HCT116 (cell line): ENCODE data around the gene ZNF423. TPM values are rescaled to one million over a fixed set of nuclear protein-coding genes. Genes with fewer than 3 reads are reported as not detected.

ENCODE experiments used
- ATAC-seq: fragments of 200-7000 bp; cut with Tn5 transposase; 2 replicates; pipeline ENCODE4 v1.9.1; 2020; ENCODE audit warnings: mild to moderate bottlenecking, moderate library complexity
- BruUV-seq: library from RNA; stranded (reverse); fragments of 400-500 nt; replicated peaks from 2 replicates; lab custom pipeline; 2021; lab: Mats Ljungman, UMichigan
- CTCF ChIA-PET: fragments of 300-600 bp; sonication (Branson Sonifier 250); formaldehyde crosslinking; loops from one replicate; lab custom pipeline; 2021; ENCODE audit warnings: antibody characterized with exemption; lab: Charles Lee
- POLR2A ChIA-PET: fragments of 300-600, 350-600 bp; sonication (Branson Sonifier 250); formaldehyde crosslinking; loops from one replicate; lab custom pipeline; 2021; ENCODE audit warnings: antibody characterized with exemption; lab: Charles Lee
- RAD21 ChIA-PET, 2 experiments: fragments of 300-600 bp; sonication (Branson Sonifier 250); formaldehyde crosslinking; loops; one replicate each; lab custom pipeline; 2023; ENCODE audit warnings: low total read pairs in 2 of 2; ENCODE audit not compliant: uncharacterized antibody in 2 of 2, unreplicated experiment in 2 of 2, low non-redundant PET in 1 of 2; lab: Charles Lee
- DNase-seq: peaks from one replicate; pipeline ENCODE4 v3.0.0-alpha.2; 2010; ENCODE audit warnings: low read depth, low spot score
- H2AFZ ChIP-seq: fragments of 200-600 bp; shearing (Covaris generic), sonication (generic); 2 replicates; pipeline ENCODE4 v1.6.1; 2017; ENCODE audit warnings: low read depth, mixed run types, mixed read lengths, antibody characterized with exemption, low read length; ENCODE audit not compliant: poor library complexity, severe bottlenecking
- H3K27ac ChIP-seq: 2 replicates; pipeline ENCODE4 v1.5.1; 2012; ENCODE audit warnings: low read depth, low read length
- H3K27me3 ChIP-seq: fragments of 200-600 bp; sonication (generic); 2 replicates; pipeline ENCODE4 v1.6.1; 2016; ENCODE audit warnings: mixed run types, low read length, mixed read lengths; ENCODE audit not compliant: insufficient read depth
- H3K36me3 ChIP-seq, 2 experiments: fragments of 200-500 bp in 1 of 2; fragments of 200-600 bp in 1 of 2; sonication (Bioruptor generic) in 1 of 2; sonication (generic) in 1 of 2; 2 replicates each; pipeline versions ENCODE4 v1.5.1 to v1.6.1; 2014 to 2016; ENCODE audit warnings: low read length in 2 of 2, inconsistent platforms in 1 of 2, mixed read lengths in 1 of 2, mixed run types in 1 of 2; ENCODE audit not compliant: insufficient read depth in 2 of 2, control insufficient read depth in 1 of 2
- H3K4me1 ChIP-seq, 2 experiments: fragments of 200-600 bp in 1 of 2; sonication (generic) in 1 of 2; 2 replicates each; pipeline versions ENCODE4 v1.5.1 to v1.6.1; 2012 to 2017; ENCODE audit warnings: low read length in 2 of 2, inconsistent platforms in 1 of 2, mild to moderate bottlenecking in 1 of 2, mixed read lengths in 1 of 2, mixed run types in 1 of 2, moderate library complexity in 1 of 2; ENCODE audit not compliant: insufficient read depth in 2 of 2, control insufficient read depth in 1 of 2
- H3K4me2 ChIP-seq: fragments of 200-600 bp; sonication (generic); 2 replicates; pipeline ENCODE4 v1.6.1; 2017; ENCODE audit warnings: mixed run types, low read length, mixed read lengths
- H3K4me3 ChIP-seq, 2 experiments: fragments of 200-600 bp in 1 of 2; sonication (generic) in 1 of 2; replicated peaks in 1 of 2; 2 replicates each; pipeline ENCODE4 v1.5.1; 2011 to 2016; ENCODE audit warnings: low read length in 2 of 2, control low read depth in 1 of 2, low read depth in 1 of 2, mild to moderate bottlenecking in 1 of 2, mixed read lengths in 1 of 2, mixed run types in 1 of 2
- H3K79me2 ChIP-seq: fragments of 200-600 bp; sonication (generic); 2 replicates; pipeline ENCODE4 v1.6.1; 2017; ENCODE audit warnings: mild to moderate bottlenecking, mixed run types, low read length, moderate library complexity, mixed read lengths; ENCODE audit not compliant: insufficient read depth
- H3K9ac ChIP-seq: fragments of 200-600 bp; sonication (generic); 2 replicates; pipeline ENCODE4 v1.6.1; 2016; ENCODE audit warnings: low read length, mixed read lengths
- H3K9me2 ChIP-seq: fragments of 200-600 bp; sonication (generic), shearing (Covaris generic); 2 replicates; pipeline ENCODE4 v1.6.1; 2017; ENCODE audit warnings: mixed run types, mild to moderate bottlenecking, moderate library complexity; ENCODE audit not compliant: insufficient read depth
- H3K9me3 ChIP-seq, 2 experiments: fragments of 200-500 bp in 1 of 2; fragments of 200-600 bp in 1 of 2; sonication (Bioruptor generic) in 1 of 2; sonication (generic) in 1 of 2; 2 replicates each; pipeline ENCODE4 v1.6.1; 2014 to 2017; ENCODE audit warnings: low read length in 2 of 2, mixed read lengths in 2 of 2, inconsistent platforms in 1 of 2, low read depth in 1 of 2, mild to moderate bottlenecking in 1 of 2, mixed run types in 1 of 2, moderate library complexity in 1 of 2; ENCODE audit not compliant: control insufficient read depth in 1 of 2, insufficient read depth in 1 of 2
- H4K20me1 ChIP-seq: fragments of 200-600 bp; sonication (generic), shearing (Covaris generic); 2 replicates; pipeline ENCODE4 v1.6.1; 2017; ENCODE audit warnings: mixed run types, mild to moderate bottlenecking, moderate library complexity; ENCODE audit not compliant: insufficient read depth
- ATF3 ChIP-seq: IDR thresholded peaks from 2 replicates; pipeline ENCODE4 v1.6.1; 2012
- CTCF ChIP-seq, 3 experiments: fragments of 200-600 bp in 1 of 3; sonication (generic) in 1 of 3; IDR thresholded peaks in 2 of 3; conservative IDR thresholded peaks in 1 of 3; 2 replicates each; pipeline ENCODE4 v1.5.1; 2012 to 2017; ENCODE audit warnings: low read depth in 2 of 3, low read length in 2 of 3, antibody characterized with exemption in 1 of 3, borderline replicate concordance in 1 of 3, control low read depth in 1 of 3, mild to moderate bottlenecking in 1 of 3, mixed read lengths in 1 of 3, mixed run types in 1 of 3, moderate library complexity in 1 of 3; ENCODE audit not compliant: insufficient read depth in 1 of 3
- EGR1 ChIP-seq: IDR thresholded peaks from 2 replicates; pipeline ENCODE4 v1.6.1; 2012; ENCODE audit warnings: low read depth
- ELF1 ChIP-seq: IDR thresholded peaks from 2 replicates; pipeline ENCODE4 v1.6.1; 2012; ENCODE audit warnings: low read depth, borderline replicate concordance
- EZH2 ChIP-seq: fragments of 200-600 bp; sonication (generic); IDR thresholded peaks from 2 replicates; pipeline ENCODE4 v1.6.1; 2017; ENCODE audit warnings: antibody characterized with exemption, mixed run types
- MAX ChIP-seq: IDR thresholded peaks from 2 replicates; pipeline ENCODE4 v1.6.1; 2012
- POLR2AphosphoS5 ChIP-seq: IDR thresholded peaks from 2 replicates; pipeline ENCODE4 v1.6.1; 2011; ENCODE audit warnings: mild to moderate bottlenecking, low read depth, low read length, moderate library complexity
- RAD21 ChIP-seq: IDR thresholded peaks from 2 replicates; pipeline ENCODE4 v1.6.1; 2012; ENCODE audit warnings: low read depth, mild to moderate bottlenecking
- REST ChIP-seq: IDR thresholded peaks from 2 replicates; pipeline ENCODE4 v1.6.1; 2012; ENCODE audit warnings: low read depth
- SIN3A ChIP-seq: IDR thresholded peaks from 2 replicates; pipeline ENCODE4 v1.6.1; 2012; ENCODE audit warnings: low read depth
- SP1 ChIP-seq: IDR thresholded peaks from 2 replicates; pipeline ENCODE4 v1.6.1; 2012; ENCODE audit warnings: low read depth
- SRF ChIP-seq: IDR thresholded peaks from 2 replicates; pipeline ENCODE4 v1.6.1; 2012; ENCODE audit warnings: low read depth
- TCF7L2 ChIP-seq: IDR thresholded peaks from 2 replicates; pipeline ENCODE4 v1.7.0; 2011; ENCODE audit warnings: borderline replicate concordance, inconsistent platforms; ENCODE audit not compliant: insufficient read depth, insufficient read length; ENCODE audit errors: extremely low read depth
- YY1 ChIP-seq: IDR thresholded peaks from 2 replicates; pipeline ENCODE4 v1.6.1; 2011; ENCODE audit warnings: low read length, low read depth, moderate library complexity, mild to moderate bottlenecking; ENCODE audit not compliant: insufficient replicate concordance; ENCODE audit errors: extremely low read depth
- ZBTB33 ChIP-seq: IDR thresholded peaks from 2 replicates; pipeline ENCODE4 v1.6.1; 2011; ENCODE audit warnings: mild to moderate bottlenecking, low read length, moderate library complexity; ENCODE audit not compliant: insufficient replicate concordance; ENCODE audit errors: extremely low read depth
- ZNF274 ChIP-seq: fragments of 200-500 bp; sonication (Bioruptor generic); IDR thresholded peaks from 2 replicates; pipeline ENCODE4 v1.6.1; 2014; ENCODE audit warnings: mild to moderate bottlenecking, low read depth, low read length, inconsistent platforms
- intact Hi-C: fragments of 100-400 bp; cut with micrococcal nuclease; formaldehyde crosslinking; loops from 2 replicates; pipeline ENCODE4 v1.10.0; 2022
- total RNA-seq: library from RNA; stranded (reverse); gene quantifications from one replicate; pipeline ENCODE4 v1.2.1, GENCODE V29; 2021; ENCODE audit not compliant: unreplicated experiment

ZNF423 gene
- total RNA-seq, 1 experiment from 2014 or later, result 0.22 TPM

DNA sequence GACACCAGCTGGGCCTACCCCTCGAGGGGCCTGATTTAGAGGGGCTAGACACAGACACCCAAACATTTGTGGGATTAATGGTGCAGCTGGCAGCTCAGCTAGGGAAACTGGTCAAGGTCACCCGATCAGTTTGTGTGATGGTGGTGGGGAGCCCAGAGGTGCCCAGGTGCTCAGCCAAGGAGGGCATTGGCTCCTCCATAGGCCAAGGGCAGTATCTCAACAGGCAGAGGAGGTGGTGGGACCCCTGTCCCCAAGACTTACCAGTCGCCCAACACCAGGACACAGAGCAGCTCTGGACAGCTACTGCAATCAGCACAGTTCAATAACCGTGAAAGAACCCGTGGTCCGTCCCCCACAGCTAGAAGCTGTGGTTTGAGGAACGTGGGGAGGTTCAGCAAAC lies 361.4 kb downstream of the ZNF423 start:
- ChIA-PET RAD21 (no interaction called here), POLR2A (no interaction called here), CTCF (no interaction called here)
- DNase-seq, result no peak
- no peak overlapping the region for H3K27ac ChIP-seq
- ATAC-seq, result no peak
- H3K27me3 ChIP-seq, result no peaks in the 10 kb centered on the region
- no peak overlapping the region for H3K4me2 ChIP-seq
- H3K9ac ChIP-seq, result no peak overlapping the region
- H3K9me3 ChIP-seq, result no peaks in the 10 kb centered on the region
- no peak overlapping the region for H3K4me3 ChIP-seq
- no TSS peak for BruUV-seq
- H3K9me2 ChIP-seq, result no peaks in the 10 kb centered on the region
- no peaks in the 10 kb centered on the region for H3K79me2 ChIP-seq
- H3K4me1 ChIP-seq, result peaks cover 6 to 12% of the 10 kb centered on the region in 2 experiments; a peak in 2 of 4 replicates
- H3K36me3 ChIP-seq, result no peaks in the 10 kb centered on the region
- no peaks in the 10 kb centered on the region for H4K20me1 ChIP-seq
- TF ChIP-seq ELF1 (no peak), EGR1 (no peak), SP1 (no peak), TCF7L2 (no peak), RAD21 (no peak), REST (no peak), ZNF274 (no peak), ZBTB33 (no peak), SIN3A (no peak), MAX (no peak), POLR2AphosphoS5 (no peak), EZH2 (no peak), CTCF (IDR thresholded peaks at IDR 0.05 in 2 of 3, conservative IDR thresholded peaks at IDR 0.05 in 1 of 3; ENCODE audit: borderline replicate concordance in 1 of 3, insufficient read depth in 1 of 3, low read depth in 2 of 3, low read length in 2 of 3) (no peak), SRF (no peak), YY1 (no peak), ATF3 (no peak)
- intact Hi-C loops, result no loop called here
- H2AFZ ChIP-seq, result no peak overlapping the region
